ENCODE results near the gene ALDH16A1. TPM values are rescaled to one million over a fixed set of nuclear protein-coding genes. Genes with fewer than 3 reads are reported as not detected.
A peak's percentile ranks its signal among the peaks of the same experiment; 100 is the strongest.

Gene ALDH16A1
- total RNA-seq, 2 donors from 2014 or later = 22.6 to 57.9 TPM

- peak overlapping the region; percentile 28 for H3K27ac ChIP-seq
- H3K36me3 ChIP-seq = peaks cover 26% of the 10 kb centered on the region
- no peak for TF ChIP-seq CTCF (IDR thresholded peaks at IDR 0.05)
These were observed 39.8 kb downstream of the ALDH16A1 start for GRCh38 chr19:49492573-49493405.

GRCh38 chr19:49496574-49497008 is 43.6 kb downstream of the ALDH16A1 start:
- H3K27me3 ChIP-seq = no peaks in the 10 kb centered on the region
- no peaks in the 10 kb centered on the region for H3K9me3 ChIP-seq
- H3K27ac ChIP-seq = peak overlapping the region; percentile 94
- H3K36me3 ChIP-seq = peaks cover 14% of the 10 kb centered on the region
- peak overlapping the region; percentile 83 to 100 for H3K9ac ChIP-seq (ENCODE audit: low read depth in 2 of 2, low read length in 2 of 2)
- H3K4me1 ChIP-seq = peaks cover 12% of the 10 kb centered on the region
- intact Hi-C loops (cut with DNase I) = no loop called here
- DNase-seq = no peak
- H3K4me3 ChIP-seq = peak overlapping the region; percentile 72
- TF ChIP-seq CTCF (IDR thresholded peaks at IDR 0.05) = no peak

More at GRCh38 chr19:49492573-49493405, 39.8 kb downstream of the ALDH16A1 start:
- H3K4me3 ChIP-seq = no peak overlapping the region
- no peak for DNase-seq
- intact Hi-C loops (cut with DNase I) = no loop called here
- H3K9me3 ChIP-seq = no peaks in the 10 kb centered on the region
- H3K9ac ChIP-seq (ENCODE audit: low read depth in 2 of 2, low read length in 2 of 2) = no peak overlapping the region
- peaks cover 16% of the 10 kb centered on the region for H3K4me1 ChIP-seq
- H3K27me3 ChIP-seq = no peaks in the 10 kb centered on the region

- peak overlapping the region; percentile 94 for H3K27ac ChIP-seq
- peaks cover 8% of the 10 kb centered on the region for H3K36me3 ChIP-seq
- H3K9me3 ChIP-seq = no peaks in the 10 kb centered on the region
- DNase-seq = peak; percentile 85
- peak overlapping the region; percentile 72 for H3K4me3 ChIP-seq
- H3K27me3 ChIP-seq = no peaks in the 10 kb centered on the region
- peak overlapping the region; percentile 83 to 100 for H3K9ac ChIP-seq (ENCODE audit: low read depth in 2 of 2, low read length in 2 of 2)
- intact Hi-C loops (cut with DNase I) = no loop called here
- H3K4me1 ChIP-seq = peaks cover 12% of the 10 kb centered on the region
- no peak for TF ChIP-seq CTCF (IDR thresholded peaks at IDR 0.05)
These were observed 44.2 kb downstream of the ALDH16A1 start for GRCh38 chr19:49497047-49497788.

GRCh38 chr19:49497789-49498103 is 44.7 kb downstream of the ALDH16A1 start:
- no peaks in the 10 kb centered on the region for H3K27me3 ChIP-seq

More at GRCh38 chr19:49497789-49498103, 44.7 kb downstream of the ALDH16A1 start:
- peak overlapping the region; percentile 94 for H3K27ac ChIP-seq
- DNase-seq = no peak
- intact Hi-C loops (cut with DNase I) = no loop called here
- H3K4me3 ChIP-seq = peak overlapping the region; percentile 72
- no peak for TF ChIP-seq CTCF (IDR thresholded peaks at IDR 0.05)
- peaks cover 12% of the 10 kb centered on the region for H3K4me1 ChIP-seq
- peaks cover 7% of the 10 kb centered on the region for H3K36me3 ChIP-seq
- peak overlapping the region in 1 of 2 donors; percentile 100 for H3K9ac ChIP-seq (ENCODE audit: low read depth in 2 of 2, low read length in 2 of 2)
- no peaks in the 10 kb centered on the region for H3K9me3 ChIP-seq

Data from colonic mucosa (tissue), 4 donors.